ENCODE results near the gene SQOR. TPM values are rescaled to one million over a fixed set of nuclear protein-coding genes. Genes with fewer than 3 reads are reported as not detected.

SQOR gene
- total RNA-seq, 2 donors from 2014 or later, result 29.4 to 83.8 TPM

DNA sequence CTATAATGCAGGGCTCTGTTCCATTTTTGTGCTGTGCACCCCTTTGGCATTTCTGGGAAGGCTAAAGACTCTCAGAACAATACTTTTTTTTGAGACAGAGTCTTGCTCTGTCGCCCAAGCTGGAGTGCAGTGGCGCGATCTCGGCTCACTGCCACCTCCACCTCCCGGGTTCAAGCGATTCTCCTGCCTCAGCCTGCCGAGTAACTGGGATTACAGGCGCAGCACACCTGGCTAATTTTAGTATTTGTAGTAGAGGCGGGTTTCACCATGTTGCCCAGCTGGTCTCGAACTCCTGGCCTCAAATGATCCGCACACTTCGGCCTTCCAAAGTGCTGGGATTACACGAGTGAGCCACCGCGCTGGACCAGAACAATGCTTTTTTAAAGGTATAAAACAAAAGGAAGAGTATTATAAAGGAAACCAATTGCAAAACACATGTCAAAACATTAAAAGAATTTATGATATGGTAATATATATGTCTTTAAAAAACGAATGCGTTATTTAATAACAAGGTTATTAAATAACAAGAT is 999 bp downstream of the SQOR start:
- no peak for DNase-seq (ENCODE audit: low spot score)
- Histone ChIP-seq H3K27ac (peak overlapping the region; percentile 88 to 93), H3K4me1 (replicated peaks) (peaks cover under 1% of the 10 kb centered on the region)

GRCh38 chr15:45637141-45637540 is 2.3 kb downstream of the SQOR start:
- TF ChIP-seq POLR2A (IDR thresholded peaks at IDR 0.05) (no peak), CTCF (IDR thresholded peaks at IDR 0.05) (no peak), POLR2AphosphoS5 (IDR thresholded peaks at IDR 0.05) (no peak)
- intact Hi-C loops (cut with DNase I), result loop anchor here (10.0 kb wide), 1 partner anchor 258 kb away; no protein-coding TSS in a partner anchor
- Histone ChIP-seq H3K4me1 (replicated peaks) (peaks cover 8% of the 10 kb centered on the region), H3K36me3 (no peaks in the 10 kb centered on the region), H3K9me3 (no peaks in the 10 kb centered on the region), H3K27ac (peak overlapping the region; percentile 75 to 80), H3K27me3 (replicated peaks; ENCODE audit: insufficient read depth) (no peaks in the 10 kb centered on the region), H3K4me3 (peak overlapping the region; percentile 3 to 16)
- WGBS, result 92% methylated on average over 1 of the region's 1 CpG
- no peak for DNase-seq (ENCODE audit: low spot score)

More for the DNA sequence above, 999 bp downstream of the SQOR start:
- Histone ChIP-seq H3K36me3 (no peaks in the 10 kb centered on the region), H3K4me3 (peak overlapping the region; percentile 72 to 79), H3K9me3 (no peaks in the 10 kb centered on the region), H3K27me3 (replicated peaks; ENCODE audit: insufficient read depth) (no peaks in the 10 kb centered on the region)
- intact Hi-C loops (cut with DNase I), result loop anchor here (10.0 kb wide), 1 partner anchor 259 kb away; no protein-coding TSS in a partner anchor
- TF ChIP-seq POLR2A (IDR thresholded peaks at IDR 0.05), result no peak
- TF ChIP-seq CTCF (IDR thresholded peaks at IDR 0.05), result no peak
- TF ChIP-seq POLR2AphosphoS5 (IDR thresholded peaks at IDR 0.05), result no peak
- WGBS, result 42% methylated on average over 17 of the region's 17 CpGs

GRCh38 chr15:45637552-45638033 is 2.8 kb downstream of the SQOR start:
- 2% methylated on average over 6 of the region's 6 CpGs for WGBS
- Histone ChIP-seq H3K27me3 (replicated peaks; ENCODE audit: insufficient read depth) (no peaks in the 10 kb centered on the region), H3K36me3 (no peaks in the 10 kb centered on the region), H3K4me3 (peak overlapping the region; percentile 3 to 16), H3K27ac (peak overlapping the region; percentile 75 to 80), H3K4me1 (replicated peaks) (peaks cover 11% of the 10 kb centered on the region), H3K9me3 (no peaks in the 10 kb centered on the region)
- TF ChIP-seq POLR2A (IDR thresholded peaks at IDR 0.05) (peak; percentile 28), CTCF (IDR thresholded peaks at IDR 0.05) (no peak), POLR2AphosphoS5 (IDR thresholded peaks at IDR 0.05) (peak; percentile 87)
- intact Hi-C loops (cut with DNase I), result loop anchor here (10.0 kb wide), 1 partner anchor 257 kb away; no protein-coding TSS in a partner anchor
- DNase-seq (ENCODE audit: low spot score), result peak; percentile 71

DNA sequence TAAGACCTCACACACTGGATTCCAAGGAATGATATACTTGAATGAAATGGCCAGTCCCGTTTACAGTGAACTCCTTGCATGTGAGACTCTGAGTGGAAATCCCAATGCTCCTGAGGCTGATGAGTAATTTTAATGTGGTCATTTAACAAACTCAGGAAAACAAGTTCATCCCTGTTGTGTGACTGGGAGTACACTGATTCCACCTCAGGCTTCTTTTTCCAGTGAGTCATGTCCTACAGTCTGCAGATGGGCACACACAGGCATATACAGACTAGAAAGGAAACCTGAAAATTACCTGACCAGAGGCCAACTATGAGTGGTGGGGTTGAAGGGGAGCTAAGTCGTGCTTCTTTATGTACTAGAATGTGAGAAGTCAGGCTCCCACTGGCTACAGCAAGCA is 5.8 kb downstream of the SQOR start:
- TF ChIP-seq POLR2AphosphoS5 (IDR thresholded peaks at IDR 0.05) (no peak), CTCF (IDR thresholded peaks at IDR 0.05) (no peak), POLR2A (IDR thresholded peaks at IDR 0.05) (no peak)
- DNase-seq (ENCODE audit: low spot score), result no peak
- WGBS, result 21% methylated on average over 2 of the region's 2 CpGs
- H3K36me3 ChIP-seq, result no peaks in the 10 kb centered on the region
- H3K27me3 ChIP-seq (replicated peaks; ENCODE audit: insufficient read depth), result no peaks in the 10 kb centered on the region
- intact Hi-C loops (cut with DNase I), result no loop called here
- H3K4me3 ChIP-seq, result no peak overlapping the region
- no peaks in the 10 kb centered on the region for H3K9me3 ChIP-seq
- peak overlapping the region; percentile 41 to 45 for H3K27ac ChIP-seq
- H3K4me1 ChIP-seq (replicated peaks), result peaks cover 11% of the 10 kb centered on the region

DNA sequence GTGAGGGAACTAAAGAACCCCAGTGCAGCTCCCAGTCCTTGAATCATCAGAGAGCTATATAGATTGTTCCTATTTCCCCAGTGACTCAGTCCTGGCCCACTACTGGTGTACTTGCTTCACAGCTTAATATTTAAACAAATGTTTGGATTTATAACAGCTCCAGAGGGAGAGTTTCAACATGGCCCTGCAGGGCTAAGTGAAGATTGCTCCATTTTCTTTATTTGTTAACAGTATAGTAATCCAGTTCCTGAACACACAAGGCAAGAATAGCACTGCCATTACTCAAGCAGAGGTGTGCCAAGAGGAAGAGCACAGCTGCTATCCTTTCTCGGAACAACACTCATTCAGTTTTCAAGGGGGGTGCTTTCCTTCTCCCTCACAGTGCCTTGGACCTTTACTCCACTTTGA is 6.5 kb downstream of the SQOR start:
- TF ChIP-seq POLR2A (IDR thresholded peaks at IDR 0.05), result no peak
- peak in 2 of 4 experiments; percentile 16 to 18 for TF ChIP-seq CTCF (IDR thresholded peaks at IDR 0.05)
- TF ChIP-seq POLR2AphosphoS5 (IDR thresholded peaks at IDR 0.05), result peak; percentile 76
- H3K4me1 ChIP-seq (replicated peaks), result peaks cover 11% of the 10 kb centered on the region
- no peaks in the 10 kb centered on the region for H3K27me3 ChIP-seq (replicated peaks; ENCODE audit: insufficient read depth)
- peak; percentile 58 for DNase-seq (ENCODE audit: low spot score)
- H3K36me3 ChIP-seq, result no peaks in the 10 kb centered on the region
- peak overlapping the region; percentile 41 to 45 for H3K27ac ChIP-seq
- WGBS, result 7% methylated on average over 1 of the region's 1 CpG
- intact Hi-C loops (cut with DNase I), result no loop called here
- no peaks in the 10 kb centered on the region for H3K9me3 ChIP-seq
- H3K4me3 ChIP-seq, result no peak overlapping the region
